Suprapubic skin (tissue), 3 donors: ENCODE measurements around the gene DDX10.

ENCODE experiments used
- CTCF ChIP-seq, 2 donors: fragments of 200-600 bp in 1 of 2; fragments of 450-650 bp in 1 of 2; sonication (generic) in 1 of 2; IDR thresholded peaks; one replicate each; pipeline ENCODE4 v1.5.1; 2016 to 2019; ENCODE audit warnings: antibody characterized with exemption in 2 of 2, mild to moderate bottlenecking in 1 of 2, moderate library complexity in 1 of 2
- POLR2AphosphoS5 ChIP-seq, 3 donors: sonication (generic); formaldehyde crosslinking; IDR thresholded peaks; one replicate each; pipeline ENCODE4 v1.6.1; 2017; ENCODE audit warnings: antibody characterized with exemption in 3 of 3

GRCh38 chr11:108891143-108891542, 226.3 kb downstream of the DDX10 start:
- TF ChIP-seq CTCF (IDR thresholded peaks at IDR 0.05), result no peak
- TF ChIP-seq POLR2AphosphoS5 (IDR thresholded peaks at IDR 0.05), result no peak
